DOHH2 (cell line): ENCODE data around the gene EXTL1.

Experiments
- H3F3A ChIP-seq: fragments of 200-600 bp; sonication (generic), shearing (Covaris generic); 2 replicates; pipeline ENCODE4 v1.6.0; 2016; ENCODE audit warnings: antibody characterized with exemption, mild to moderate bottlenecking; ENCODE audit not compliant: control insufficient read depth, insufficient read depth
- H3K27ac ChIP-seq: fragments of 200-600 bp; sonication (generic); 2 replicates; pipeline ENCODE4 v1.5.1; 2014; ENCODE audit warnings: low read depth, mild to moderate bottlenecking, low read length, moderate library complexity
- H3K27me3 ChIP-seq: fragments of 200-600 bp; sonication (generic); 2 replicates; pipeline ENCODE4 v1.6.1; 2014; ENCODE audit warnings: mild to moderate bottlenecking, low read length, mixed read lengths; ENCODE audit not compliant: control insufficient read depth
- H3K36me3 ChIP-seq: fragments of 200-600 bp; sonication (generic); 2 replicates; pipeline ENCODE4 v1.6.1; 2014; ENCODE audit warnings: mild to moderate bottlenecking, low read length, moderate library complexity, mixed read lengths; ENCODE audit not compliant: control insufficient read depth
- H3K4me1 ChIP-seq: fragments of 200-600 bp; sonication (generic); 2 replicates; pipeline ENCODE4 v1.6.1; 2014; ENCODE audit warnings: mild to moderate bottlenecking, low read length, mixed read lengths; ENCODE audit not compliant: control insufficient read depth
- H3K4me2 ChIP-seq: fragments of 200-600 bp; sonication (generic); 2 replicates; pipeline ENCODE4 v1.6.0; 2014; ENCODE audit warnings: mild to moderate bottlenecking, low read length, moderate library complexity
- H3K4me3 ChIP-seq: fragments of 200-600 bp; sonication (generic); 2 replicates; pipeline ENCODE4 v1.5.1; 2014; ENCODE audit warnings: mild to moderate bottlenecking, low read length, mixed read lengths
- H3K79me2 ChIP-seq: fragments of 200-600 bp; sonication (generic); 2 replicates; pipeline ENCODE4 v1.6.1; 2014; ENCODE audit warnings: mild to moderate bottlenecking, low read length, mixed read lengths; ENCODE audit not compliant: control insufficient read depth
- H3K9me2 ChIP-seq: fragments of 200-600 bp; sonication (generic); replicated peaks from 2 replicates; pipeline ENCODE4 v1.6.1; 2014; ENCODE audit warnings: mild to moderate bottlenecking, low read length, mixed read lengths; ENCODE audit not compliant: control insufficient read depth
- H3K9me3 ChIP-seq: fragments of 200-600 bp; sonication (generic); 2 replicates; pipeline ENCODE4 v1.6.1; 2014; ENCODE audit warnings: antibody characterized with exemption, low read length, mixed read lengths; ENCODE audit not compliant: control insufficient read depth, insufficient read depth
- H4K20me1 ChIP-seq: fragments of 200-600 bp; sonication (generic); 2 replicates; pipeline ENCODE4 v1.6.0; 2014; ENCODE audit warnings: low read depth, mild to moderate bottlenecking, antibody characterized with exemption, low read length, moderate library complexity; ENCODE audit not compliant: control insufficient read depth, insufficient read depth
- CTCF ChIP-seq: fragments of 200-600 bp; sonication (generic); IDR thresholded peaks from one replicate; pipeline ENCODE4 v1.5.1; 2014; ENCODE audit warnings: antibody characterized with exemption, mild to moderate bottlenecking, low read depth, low read length; ENCODE audit not compliant: poor library complexity, severe bottlenecking
- EZH2phosphoT487 ChIP-seq: fragments of 200-600 bp; sonication (generic); IDR thresholded peaks from 2 replicates; pipeline ENCODE4 v1.6.1; 2017; ENCODE audit warnings: borderline replicate concordance, mild to moderate bottlenecking, antibody characterized with exemption, low read length, moderate library complexity, mixed read lengths

Gene EXTL1

GRCh38 chr1:26019641-26020315 lies 1.8 kb upstream of the EXTL1 start:
- no peak overlapping the region for H3K27ac ChIP-seq
- no peak overlapping the region for H3K4me3 ChIP-seq
- H3K9me3 ChIP-seq: no peaks in the 10 kb centered on the region
- no peak overlapping the region for H3K4me2 ChIP-seq
- H3K79me2 ChIP-seq: no peaks in the 10 kb centered on the region
- TF ChIP-seq CTCF: no peak
- TF ChIP-seq EZH2phosphoT487: no peak
- no peaks in the 10 kb centered on the region for H3K36me3 ChIP-seq
- H3F3A ChIP-seq: no peaks in the 10 kb centered on the region
- no peaks in the 10 kb centered on the region for H3K4me1 ChIP-seq
- no peaks in the 10 kb centered on the region for H4K20me1 ChIP-seq
- peaks cover 8% of the 10 kb centered on the region for H3K27me3 ChIP-seq
- H3K9me2 ChIP-seq: no peaks in the 10 kb centered on the region

- H3K4me2 ChIP-seq: no peak overlapping the region
Observed at GRCh38 chr1:26020330-26020768, 1.2 kb upstream of the EXTL1 start.

DNA sequence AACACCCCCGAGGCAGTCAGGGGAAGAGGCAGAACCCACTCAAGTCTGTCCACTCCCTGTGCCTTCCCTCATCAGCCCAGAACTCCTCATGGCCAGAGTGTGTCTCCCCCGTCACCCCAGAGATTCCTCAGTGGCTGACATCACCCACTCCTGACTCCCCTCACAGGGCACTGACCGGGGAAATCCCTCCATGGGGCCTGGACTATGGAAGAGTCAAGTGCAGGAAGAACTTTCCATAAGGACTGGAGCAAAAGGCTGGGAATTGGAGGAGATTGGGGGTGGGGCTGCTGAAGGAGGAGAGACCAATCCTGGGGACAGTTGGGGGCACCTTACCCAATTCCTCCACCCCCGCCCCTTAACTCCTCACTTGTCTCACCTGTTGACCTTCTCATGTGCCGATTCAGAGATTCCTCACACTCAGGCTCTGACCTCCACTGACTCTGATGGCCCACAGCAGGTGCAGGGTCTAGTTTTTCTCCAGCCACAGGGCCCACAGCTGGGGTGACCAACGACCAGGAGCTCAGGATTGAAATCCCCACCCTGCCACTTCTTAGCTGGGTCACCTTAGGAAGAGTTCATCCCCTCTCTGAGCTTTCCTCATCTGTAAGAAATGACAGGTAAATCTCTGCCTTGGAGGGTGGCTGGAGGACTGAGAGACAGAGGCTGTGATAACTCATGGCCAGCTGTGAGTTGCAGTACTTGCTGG lies 481 bp upstream of the EXTL1 start:
- Histone ChIP-seq H3K4me3 (no peak overlapping the region), H3K9me3 (no peaks in the 10 kb centered on the region), H3K79me2 (no peaks in the 10 kb centered on the region), H3K9me2 (no peaks in the 10 kb centered on the region), H3F3A (no peaks in the 10 kb centered on the region), H3K4me2 (no peak overlapping the region), H3K36me3 (no peaks in the 10 kb centered on the region), H4K20me1 (no peaks in the 10 kb centered on the region), H3K27ac (no peak overlapping the region), H3K27me3 (peaks cover 11% of the 10 kb centered on the region), H3K4me1 (no peaks in the 10 kb centered on the region)
- no peak for TF ChIP-seq EZH2phosphoT487
- TF ChIP-seq CTCF: no peak

More at GRCh38 chr1:26020330-26020768, 1.2 kb upstream of the EXTL1 start:
- Histone ChIP-seq H3K27me3 (peaks cover 11% of the 10 kb centered on the region), H3K27ac (no peak overlapping the region), H3K36me3 (no peaks in the 10 kb centered on the region), H3K4me1 (no peaks in the 10 kb centered on the region), H3K4me3 (no peak overlapping the region), H4K20me1 (no peaks in the 10 kb centered on the region), H3F3A (no peaks in the 10 kb centered on the region), H3K9me2 (no peaks in the 10 kb centered on the region), H3K79me2 (no peaks in the 10 kb centered on the region), H3K9me3 (no peaks in the 10 kb centered on the region)
- TF ChIP-seq CTCF: no peak
- no peak for TF ChIP-seq EZH2phosphoT487
